DMS153 treated with DMSO at 0.1 percent for 48 hours (cell line): ENCODE data around the gene CYTL1.
"Not testable (repeated sequence)": the region's sequence is repeated elsewhere in the genome, so short reads cannot be mapped to it uniquely, and the experiment has no call there.

Experiments
- DNase-seq: peaks from one replicate; lab custom pipeline; 2025; ENCODE audit not compliant: unreplicated experiment; lab: John Stamatoyannopoulos, UW

The CYTL1 gene

GRCh38 chr4:5003372-5003857 lies 15.8 kb downstream of the CYTL1 start:
- no peak for DNase-seq

GRCh38 chr4:5001641-5002040 lies 17.6 kb downstream of the CYTL1 start:
- not testable (repeated sequence) for DNase-seq

GRCh38 chr4:4996935-4997334 lies 22.3 kb downstream of the CYTL1 start:
- not testable (repeated sequence) for DNase-seq

- no peak for DNase-seq
Observed at GRCh38 chr4:4995908-4996265, 23.4 kb downstream of the CYTL1 start.

- peak; percentile 13 for DNase-seq
Observed at GRCh38 chr4:4995103-4995907, 24.0 kb downstream of the CYTL1 start.

- peak; percentile 0 for DNase-seq
Observed at GRCh38 chr4:4994312-4995097, 24.8 kb downstream of the CYTL1 start.

- DNase-seq: no peak
Observed at GRCh38 chr4:4992833-4993232, 26.4 kb downstream of the CYTL1 start.

- DNase-seq: no peak
Observed at GRCh38 chr4:4991541-4992099, 27.6 kb downstream of the CYTL1 start.

- no peak for DNase-seq
Observed at GRCh38 chr4:4990857-4991540, 28.3 kb downstream of the CYTL1 start.

- no peak for DNase-seq
Observed at GRCh38 chr4:4990329-4990728, 28.9 kb downstream of the CYTL1 start.

GRCh38 chr4:4989083-4989622 lies 30.1 kb downstream of the CYTL1 start:
- DNase-seq: no peak

GRCh38 chr4:4987656-4988055 lies 31.6 kb downstream of the CYTL1 start:
- no peak for DNase-seq

- no peak for DNase-seq
Observed at GRCh38 chr4:4986841-4987240, 32.4 kb downstream of the CYTL1 start.

GRCh38 chr4:4985844-4986243 lies 33.4 kb downstream of the CYTL1 start:
- no peak for DNase-seq

- DNase-seq: no peak
Observed at GRCh38 chr4:4985036-4985435, 34.2 kb downstream of the CYTL1 start.

GRCh38 chr4:4984186-4984585 lies 35.1 kb downstream of the CYTL1 start:
- no peak for DNase-seq

- no peak for DNase-seq
Observed at GRCh38 chr4:4981827-4982226, 37.4 kb downstream of the CYTL1 start.

GRCh38 chr4:4981427-4981826 lies 37.8 kb downstream of the CYTL1 start:
- DNase-seq: no peak

GRCh38 chr4:4980621-4981230 lies 38.5 kb downstream of the CYTL1 start:
- DNase-seq: no peak

- DNase-seq: no peak
Observed at GRCh38 chr4:4979971-4980370, 39.3 kb downstream of the CYTL1 start.

- no peak for DNase-seq
Observed at GRCh38 chr4:4974727-4975126, 44.5 kb downstream of the CYTL1 start.
